Upper lobe of left lung (tissue), 4 donors: ENCODE data around the gene NPHP4.

Source experiments
- POLR2A ChIP-seq, 4 donors: fragments of 450-650 bp; IDR thresholded peaks; one replicate each; pipeline ENCODE4 v1.5.1; 2016 to 2017; ENCODE audit warnings: antibody characterized with exemption in 4 of 4, mild to moderate bottlenecking in 2 of 4
- POLR2AphosphoS5 ChIP-seq, 2 donors: sonication (generic); formaldehyde crosslinking; IDR thresholded peaks; one replicate each; pipeline ENCODE4 v1.5.1; 2017; ENCODE audit warnings: antibody characterized with exemption in 2 of 2
- TF ChIP-seq, protein P1 (sequence below), 6 experiments: fragments of 450-650 bp in 4 of 6; fragments of 200-600 bp in 2 of 6; sonication (generic) in 2 of 6; IDR thresholded peaks; one replicate each; pipeline ENCODE4 v1.5.1; 2016 to 2019; ENCODE audit warnings: antibody characterized with exemption in 6 of 6

DNA sequence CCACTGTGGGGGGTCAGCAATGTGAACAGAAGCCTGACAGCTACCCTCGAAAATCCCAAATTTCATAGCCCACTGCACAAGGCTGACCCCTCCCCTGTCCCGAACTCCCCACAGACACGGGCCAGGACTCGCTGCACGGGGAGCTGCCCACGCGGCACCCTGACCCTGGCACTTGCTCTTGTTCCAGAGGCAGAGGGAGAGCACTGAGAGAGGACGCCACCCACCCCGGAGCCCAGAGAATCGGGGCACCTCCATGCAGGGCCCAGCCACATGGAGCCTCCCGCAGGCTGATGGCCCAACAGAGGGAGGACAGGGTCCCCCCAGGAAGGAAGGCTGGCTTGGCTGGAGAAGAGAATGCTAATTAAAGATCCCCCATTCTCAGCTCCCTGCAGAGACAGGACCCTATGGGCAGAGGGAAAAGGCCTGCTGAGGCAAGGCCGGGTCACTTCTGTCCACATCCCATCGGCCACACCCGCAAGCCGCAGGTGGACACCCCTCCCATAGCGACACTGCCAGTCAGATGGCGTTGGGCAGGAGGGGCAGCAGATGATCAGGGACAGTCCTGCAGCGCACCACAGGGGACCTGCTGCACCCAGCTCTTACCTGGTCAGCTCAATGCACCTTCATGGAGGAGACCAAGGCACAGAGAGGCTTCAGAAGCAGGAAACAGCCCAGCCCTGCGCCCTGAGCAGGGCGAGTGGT, 136.9 kb downstream of the NPHP4 start:
- no peak for TF ChIP-seq POLR2AphosphoS5 (IDR thresholded peaks at IDR 0.05)
- TF ChIP-seq, protein P1, sequence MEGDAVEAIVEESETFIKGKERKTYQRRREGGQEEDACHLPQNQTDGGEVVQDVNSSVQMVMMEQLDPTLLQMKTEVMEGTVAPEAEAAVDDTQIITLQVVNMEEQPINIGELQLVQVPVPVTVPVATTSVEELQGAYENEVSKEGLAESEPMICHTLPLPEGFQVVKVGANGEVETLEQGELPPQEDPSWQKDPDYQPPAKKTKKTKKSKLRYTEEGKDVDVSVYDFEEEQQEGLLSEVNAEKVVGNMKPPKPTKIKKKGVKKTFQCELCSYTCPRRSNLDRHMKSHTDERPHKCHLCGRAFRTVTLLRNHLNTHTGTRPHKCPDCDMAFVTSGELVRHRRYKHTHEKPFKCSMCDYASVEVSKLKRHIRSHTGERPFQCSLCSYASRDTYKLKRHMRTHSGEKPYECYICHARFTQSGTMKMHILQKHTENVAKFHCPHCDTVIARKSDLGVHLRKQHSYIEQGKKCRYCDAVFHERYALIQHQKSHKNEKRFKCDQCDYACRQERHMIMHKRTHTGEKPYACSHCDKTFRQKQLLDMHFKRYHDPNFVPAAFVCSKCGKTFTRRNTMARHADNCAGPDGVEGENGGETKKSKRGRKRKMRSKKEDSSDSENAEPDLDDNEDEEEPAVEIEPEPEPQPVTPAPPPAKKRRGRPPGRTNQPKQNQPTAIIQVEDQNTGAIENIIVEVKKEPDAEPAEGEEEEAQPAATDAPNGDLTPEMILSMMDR (IDR thresholded peaks at IDR 0.05) = no peak
- TF ChIP-seq POLR2A (IDR thresholded peaks at IDR 0.05) = no peak
